Measurements from ENCODE around the gene PLXNA1.

PLXNA1 gene

DNA sequence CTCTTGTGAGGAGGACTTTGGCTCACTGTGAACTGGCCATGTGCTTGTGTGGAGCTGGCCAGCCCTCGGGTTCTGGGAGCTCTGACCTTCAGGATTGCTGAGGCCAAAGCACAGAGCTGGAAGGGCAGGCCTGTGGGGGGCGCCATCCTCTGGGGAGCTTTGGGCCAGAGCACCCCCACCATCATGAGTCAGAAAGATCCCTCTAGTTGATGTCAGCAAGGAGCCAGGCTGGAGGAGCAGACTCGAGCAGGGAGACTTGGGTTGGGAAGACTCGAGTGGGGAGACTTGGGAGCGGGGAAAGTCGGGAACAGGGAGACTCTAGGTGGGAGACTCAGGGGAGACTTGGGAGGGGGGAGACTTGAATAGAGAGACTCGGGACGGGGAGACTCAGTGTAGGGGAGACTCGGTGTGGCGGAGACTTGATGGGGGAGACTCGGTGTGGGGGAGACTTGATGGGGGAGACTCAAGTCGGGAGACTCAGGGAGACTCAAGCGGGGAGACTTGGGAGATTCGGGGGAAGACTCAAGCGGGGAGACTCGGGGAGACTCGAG is 37.7 kb upstream of the PLXNA1 start:
- H3K36me3 ChIP-seq (ENCODE audit: low read length), result no peaks in the 10 kb centered on the region
- no peaks in the 10 kb centered on the region for H3K9me3 ChIP-seq (ENCODE audit: insufficient read depth, low read length)
- no peaks in the 10 kb centered on the region for H3K79me2 ChIP-seq (ENCODE audit: insufficient read depth, low read length)
- no peak overlapping the region for H3K4me2 ChIP-seq (ENCODE audit: low read depth, low read length, poor library complexity, severe bottlenecking)
- H3K4me3 ChIP-seq (ENCODE audit: insufficient read depth, low read length, poor library complexity, severe bottlenecking), result no peak overlapping the region
- H4K20me1 ChIP-seq (ENCODE audit: low read depth, low read length), result no peaks in the 10 kb centered on the region
- H3K27ac ChIP-seq (ENCODE audit: low read depth, low read length), result no peak overlapping the region
- TF ChIP-seq, protein P1, sequence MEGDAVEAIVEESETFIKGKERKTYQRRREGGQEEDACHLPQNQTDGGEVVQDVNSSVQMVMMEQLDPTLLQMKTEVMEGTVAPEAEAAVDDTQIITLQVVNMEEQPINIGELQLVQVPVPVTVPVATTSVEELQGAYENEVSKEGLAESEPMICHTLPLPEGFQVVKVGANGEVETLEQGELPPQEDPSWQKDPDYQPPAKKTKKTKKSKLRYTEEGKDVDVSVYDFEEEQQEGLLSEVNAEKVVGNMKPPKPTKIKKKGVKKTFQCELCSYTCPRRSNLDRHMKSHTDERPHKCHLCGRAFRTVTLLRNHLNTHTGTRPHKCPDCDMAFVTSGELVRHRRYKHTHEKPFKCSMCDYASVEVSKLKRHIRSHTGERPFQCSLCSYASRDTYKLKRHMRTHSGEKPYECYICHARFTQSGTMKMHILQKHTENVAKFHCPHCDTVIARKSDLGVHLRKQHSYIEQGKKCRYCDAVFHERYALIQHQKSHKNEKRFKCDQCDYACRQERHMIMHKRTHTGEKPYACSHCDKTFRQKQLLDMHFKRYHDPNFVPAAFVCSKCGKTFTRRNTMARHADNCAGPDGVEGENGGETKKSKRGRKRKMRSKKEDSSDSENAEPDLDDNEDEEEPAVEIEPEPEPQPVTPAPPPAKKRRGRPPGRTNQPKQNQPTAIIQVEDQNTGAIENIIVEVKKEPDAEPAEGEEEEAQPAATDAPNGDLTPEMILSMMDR (IDR thresholded peaks at IDR 0.05; ENCODE audit: insufficient read depth, low read length, poor library complexity, severe bottlenecking), result no peak
- no peak for TF ChIP-seq EZH2phosphoT487 (conservative IDR thresholded peaks at IDR 0.05; ENCODE audit: low read length)
- H3F3A ChIP-seq (ENCODE audit: insufficient read depth), result no peaks in the 10 kb centered on the region
- no peak overlapping the region for H2AFZ ChIP-seq (ENCODE audit: low read depth, low read length, severe bottlenecking)
- H3K27me3 ChIP-seq (ENCODE audit: low read length), result no peaks in the 10 kb centered on the region
- no peak overlapping the region for H3K9ac ChIP-seq (ENCODE audit: low read length)
- no peaks in the 10 kb centered on the region for H3K9me2 ChIP-seq (replicated peaks; ENCODE audit: insufficient read depth, low read length)

DNA sequence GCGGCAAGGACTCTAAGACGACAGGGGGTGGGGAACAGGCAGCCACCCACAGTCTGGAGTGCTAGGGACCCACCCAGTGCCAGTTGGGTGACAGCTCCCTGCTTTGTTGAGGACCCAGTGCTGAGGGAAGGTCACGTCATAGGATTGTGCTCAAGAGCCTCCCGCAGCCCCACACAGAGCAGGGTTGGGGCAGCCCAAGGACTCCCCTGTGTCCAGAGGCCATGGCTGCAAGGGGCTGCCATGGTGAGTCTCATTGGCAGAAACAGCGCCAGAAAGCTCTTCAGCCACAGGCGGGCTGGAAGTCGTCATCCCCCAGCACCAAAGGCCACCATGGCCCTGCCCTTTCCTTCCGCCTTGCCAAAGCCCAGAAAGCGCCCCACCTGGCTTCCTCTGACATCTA is 37.0 kb upstream of the PLXNA1 start:
- Histone ChIP-seq H3K9me3 (ENCODE audit: insufficient read depth, low read length) (no peaks in the 10 kb centered on the region), H4K20me1 (ENCODE audit: low read depth, low read length) (no peaks in the 10 kb centered on the region), H3K9me2 (replicated peaks; ENCODE audit: insufficient read depth, low read length) (no peaks in the 10 kb centered on the region), H3K27me3 (ENCODE audit: low read length) (no peaks in the 10 kb centered on the region), H3K27ac (ENCODE audit: low read depth, low read length) (no peak overlapping the region), H3K4me3 (ENCODE audit: insufficient read depth, low read length, poor library complexity, severe bottlenecking) (no peak overlapping the region), H3F3A (ENCODE audit: insufficient read depth) (no peaks in the 10 kb centered on the region), H3K79me2 (ENCODE audit: insufficient read depth, low read length) (no peaks in the 10 kb centered on the region), H2AFZ (ENCODE audit: low read depth, low read length, severe bottlenecking) (no peak overlapping the region), H3K4me2 (ENCODE audit: low read depth, low read length, poor library complexity, severe bottlenecking) (no peak overlapping the region), H3K9ac (ENCODE audit: low read length) (no peak overlapping the region), H3K36me3 (ENCODE audit: low read length) (no peaks in the 10 kb centered on the region)
- TF ChIP-seq, protein P1 (IDR thresholded peaks at IDR 0.05; ENCODE audit: insufficient read depth, low read length, poor library complexity, severe bottlenecking), result no peak
- TF ChIP-seq EZH2phosphoT487 (conservative IDR thresholded peaks at IDR 0.05; ENCODE audit: low read length), result no peak

DNA sequence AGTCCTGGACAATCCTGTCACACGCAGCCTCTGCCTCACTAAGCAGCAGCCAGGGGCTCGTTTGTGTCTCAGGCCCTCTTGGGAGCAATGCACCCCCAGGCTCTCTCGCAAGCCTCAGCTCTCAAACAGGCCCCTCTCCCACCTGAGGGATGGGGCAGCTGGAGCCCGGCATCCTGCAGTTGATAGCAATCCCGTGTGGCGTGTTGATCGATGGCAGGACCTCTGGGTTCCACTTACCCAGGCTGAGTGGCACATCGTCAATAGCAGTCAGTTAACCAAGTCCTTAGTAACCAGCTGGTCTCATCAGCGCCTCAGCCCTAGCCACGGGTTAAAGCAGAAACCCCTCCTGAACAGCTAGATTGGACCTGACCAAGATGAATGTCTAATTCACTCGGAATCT is 36.5 kb upstream of the PLXNA1 start:
- Histone ChIP-seq H3K9me3 (ENCODE audit: insufficient read depth, low read length) (no peaks in the 10 kb centered on the region), H3K27me3 (ENCODE audit: low read length) (no peaks in the 10 kb centered on the region), H2AFZ (ENCODE audit: low read depth, low read length, severe bottlenecking) (no peak overlapping the region), H3K9me2 (replicated peaks; ENCODE audit: insufficient read depth, low read length) (no peaks in the 10 kb centered on the region), H3K79me2 (ENCODE audit: insufficient read depth, low read length) (no peaks in the 10 kb centered on the region), H3K4me3 (ENCODE audit: insufficient read depth, low read length, poor library complexity, severe bottlenecking) (no peak overlapping the region), H4K20me1 (ENCODE audit: low read depth, low read length) (no peaks in the 10 kb centered on the region), H3K4me2 (ENCODE audit: low read depth, low read length, poor library complexity, severe bottlenecking) (no peak overlapping the region), H3K27ac (ENCODE audit: low read depth, low read length) (no peak overlapping the region), H3K36me3 (ENCODE audit: low read length) (no peaks in the 10 kb centered on the region), H3K9ac (ENCODE audit: low read length) (no peak overlapping the region), H3F3A (ENCODE audit: insufficient read depth) (no peaks in the 10 kb centered on the region)
- TF ChIP-seq, protein P1 (IDR thresholded peaks at IDR 0.05; ENCODE audit: insufficient read depth, low read length, poor library complexity, severe bottlenecking), result no peak
- no peak for TF ChIP-seq EZH2phosphoT487 (conservative IDR thresholded peaks at IDR 0.05; ENCODE audit: low read length)

Data from SU-DHL-6 (cell line).